ENCODE measurements around the gene NDUFS5. TPM values are rescaled to one million over a fixed set of nuclear protein-coding genes. Genes with fewer than 3 reads are reported as not detected.

NDUFS5 gene
- polyA plus RNA-seq, 2 of the 4 experiments (the other 2 are of a cell fraction): 540 to 711 TPM

GRCh38 chr1:39036678-39037077 is 10.5 kb downstream of the NDUFS5 start:
- ChIA-PET CTCF (no interaction called here), POLR2A (no interaction called here)
- 72% methylated on average over 4 of the region's 5 CpGs for WGBS (ENCODE audit: missing lambda C conversion rate)
- Histone ChIP-seq H3K4me2 (no peak overlapping the region), H3K4me3 (no peak overlapping the region), H3K27ac (no peak overlapping the region), H3K9me3 (no peaks in the 10 kb centered on the region), H3K4me1 (no peaks in the 10 kb centered on the region)
- no peak for ATAC-seq
- no peak for DNase-seq (ENCODE audit: low read depth in 1 of 2, low spot score in 1 of 2)
- TF ChIP-seq CBX8 (IDR thresholded peaks at IDR 0.05): no peak
- TF ChIP-seq JUNB (IDR thresholded peaks at IDR 0.05): no peak
- no peak for TF ChIP-seq KDM5A (IDR thresholded peaks at IDR 0.05)
- TF ChIP-seq SMC3 (IDR thresholded peaks at IDR 0.05): no peak
- no peak for TF ChIP-seq NFE2L2 (conservative IDR thresholded peaks at IDR 0.05; ENCODE audit: low read length)
- TF ChIP-seq EHF (CRISPR knock-in tag; IDR thresholded peaks at IDR 0.05): no peak
- no peak for TF ChIP-seq HOXB5 (CRISPR knock-in tag; IDR thresholded peaks at IDR 0.05)
- no peak for TF ChIP-seq KDM1A (IDR thresholded peaks at IDR 0.05; ENCODE audit: low read depth)
- TF ChIP-seq CHD4 (IDR thresholded peaks at IDR 0.05; ENCODE audit: borderline replicate concordance): no peak
- no peak for FAIRE-seq

DNA sequence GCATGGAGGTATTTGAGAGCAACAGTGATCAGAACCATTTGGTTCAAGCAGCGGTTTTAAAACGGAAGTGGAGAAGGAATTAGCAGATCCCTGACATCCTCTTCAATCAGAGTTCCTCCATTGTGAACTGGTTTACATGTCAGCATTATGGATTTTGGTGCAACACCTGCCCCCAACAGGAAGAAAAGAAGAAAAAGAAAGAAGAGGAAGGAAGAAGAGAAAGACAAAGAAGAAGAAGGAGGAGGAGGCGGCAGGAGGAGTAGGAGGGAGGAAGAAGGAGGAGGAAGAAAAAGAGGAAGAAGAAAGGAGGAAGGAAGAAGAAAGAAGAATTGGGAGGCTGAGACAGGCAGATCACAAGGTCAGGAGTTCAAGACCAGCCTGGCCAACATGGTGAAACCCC is 17.4 kb downstream of the NDUFS5 start:
- H3K27ac ChIP-seq: no peak overlapping the region

More for the DNA sequence above, 17.4 kb downstream of the NDUFS5 start:
- TF ChIP-seq ZSCAN20 (CRISPR knock-in tag; IDR thresholded peaks at IDR 0.05) (no peak), ESRRA (IDR thresholded peaks at IDR 0.05; ENCODE audit: borderline replicate concordance, low read length) (no peak), MAFK (IDR thresholded peaks at IDR 0.05; ENCODE audit: partially characterized antibody) (no peak), POLR2A (IDR thresholded peaks at IDR 0.05; ENCODE audit: low read length) (no peak), SREBF2 (IDR thresholded peaks at IDR 0.05) (no peak), POLR2AphosphoS2 (conservative IDR thresholded peaks at IDR 0.05; ENCODE audit: low read length) (no peak), REST (IDR thresholded peaks at IDR 0.05) (no peak), NR3C1 (IDR thresholded peaks at IDR 0.05) (no peak), EHMT2 (IDR thresholded peaks at IDR 0.05; ENCODE audit: low read depth) (no peak), EP300 (IDR thresholded peaks at IDR 0.05) (no peak), HOXB5 (CRISPR knock-in tag; IDR thresholded peaks at IDR 0.05) (no peak), USF2 (IDR thresholded peaks at IDR 0.05) (no peak), FOSL2 (IDR thresholded peaks at IDR 0.05) (no peak), FOSL2 (CRISPR knock-in tag; IDR thresholded peaks at IDR 0.05) (no peak), ZC3H11A (IDR thresholded peaks at IDR 0.05) (no peak), MAZ (IDR thresholded peaks at IDR 0.05; ENCODE audit: borderline replicate concordance, low read depth, low read length) (no peak), CBX2 (IDR thresholded peaks at IDR 0.05; ENCODE audit: borderline replicate concordance, low read depth) (no peak), PHF8 (IDR thresholded peaks at IDR 0.05; ENCODE audit: borderline replicate concordance, low read depth) (no peak), HEYL (CRISPR knock-in tag; IDR thresholded peaks at IDR 0.05) (no peak)
- TF ChIP-seq, protein P1, sequence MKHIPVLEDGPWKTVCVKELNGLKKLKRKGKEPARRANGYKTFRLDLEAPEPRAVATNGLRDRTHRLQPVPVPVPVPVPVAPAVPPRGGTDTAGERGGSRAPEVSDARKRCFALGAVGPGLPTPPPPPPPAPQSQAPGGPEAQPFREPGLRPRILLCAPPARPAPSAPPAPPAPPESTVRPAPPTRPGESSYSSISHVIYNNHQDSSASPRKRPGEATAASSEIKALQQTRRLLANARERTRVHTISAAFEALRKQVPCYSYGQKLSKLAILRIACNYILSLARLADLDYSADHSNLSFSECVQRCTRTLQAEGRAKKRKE (CRISPR knock-in tag; IDR thresholded peaks at IDR 0.05; ENCODE audit: low read depth): no peak
- ChIA-PET POLR2A (interaction anchor here (1.5 kb wide), 1 partner anchor 17 kb away, joined by 9 read pairs; the partner anchor contains the start of gene NDUFS5), CTCF (no interaction called here)
- H3K4me1 ChIP-seq: peaks cover 5% of the 10 kb centered on the region; the same call in 1 of the 3 replicates
- ATAC-seq (no peak), DNase-seq (ENCODE audit: low read depth in 1 of 2, low spot score in 1 of 2) (no peak), FAIRE-seq (no peak)
- no peaks in the 10 kb centered on the region for H3K9me3 ChIP-seq
- no peak overlapping the region for H3K4me2 ChIP-seq
- no peak overlapping the region for H3K4me3 ChIP-seq
- WGBS (ENCODE audit: missing lambda C conversion rate): 92% methylated on average over 3 of the region's 3 CpGs
